HepG2 (cell line): ENCODE measurements around the gene ECHS1. TPM values are rescaled to one million over a fixed set of nuclear protein-coding genes. Genes with fewer than 3 reads are reported as not detected.

ENCODE experiments used
- ARID5B ChIP-seq: IDR thresholded peaks from 2 replicates; pipeline ENCODE4 v1.4.0; 2020; ENCODE audit warnings: mild to moderate bottlenecking, missing genetic modification reagents
- ARNT2 ChIP-seq: sonication (generic); formaldehyde crosslinking; IDR thresholded peaks from 2 replicates; pipeline ENCODE4 v1.8.0; 2022; ENCODE audit warnings: mild to moderate bottlenecking, low read depth, missing genetic modification reagents, moderate library complexity
- ERF ChIP-seq: IDR thresholded peaks from 2 replicates; pipeline ENCODE4 v1.6.1; 2018; ENCODE audit warnings: missing biosample characterization, missing genetic modification reagents
- GPN1 ChIP-seq: sonication (generic); formaldehyde crosslinking; IDR thresholded peaks from 2 replicates; pipeline ENCODE4 v1.5.1; 2020; ENCODE audit warnings: missing genetic modification reagents, borderline replicate concordance
- HES4 ChIP-seq: sonication (generic); formaldehyde crosslinking; IDR thresholded peaks from 2 replicates; pipeline ENCODE4 v1.9.0; 2021; ENCODE audit warnings: mild to moderate bottlenecking, missing genetic modification reagents, borderline replicate concordance
- HMGXB3 ChIP-seq: sonication (generic); formaldehyde crosslinking; IDR thresholded peaks from 2 replicates; pipeline ENCODE4 v1.4.0; 2020; ENCODE audit warnings: missing genetic modification reagents, borderline replicate concordance
- NAIF1 ChIP-seq: sonication (generic); formaldehyde crosslinking; IDR thresholded peaks from 2 replicates; pipeline ENCODE4 v1.5.0; 2020; ENCODE audit warnings: mild to moderate bottlenecking, missing genetic modification reagents, borderline replicate concordance
- NCOR1 ChIP-seq: fragments of 200-600 bp; sonication (generic); IDR thresholded peaks from 2 replicates; pipeline ENCODE4 v1.7.0; 2017; ENCODE audit warnings: antibody characterized with exemption, low read length, borderline replicate concordance
- PLRG1 ChIP-seq: fragments of 450-650 bp; conservative IDR thresholded peaks from 2 replicates; pipeline ENCODE4 v1.6.1; 2016
- TRIM22 ChIP-seq: fragments of 450-650 bp; IDR thresholded peaks from 2 replicates; pipeline ENCODE4 v1.6.1; 2017
- ZBTB46 ChIP-seq: sonication (generic); formaldehyde crosslinking; IDR thresholded peaks from 2 replicates; pipeline ENCODE4 v1.4.0; 2020; ENCODE audit warnings: mild to moderate bottlenecking, missing genetic modification reagents, borderline replicate concordance
- ZFP36L2 ChIP-seq: sonication (generic); formaldehyde crosslinking; IDR thresholded peaks from 2 replicates; pipeline ENCODE4 v1.4.0; 2020; ENCODE audit warnings: missing genetic modification reagents
- ZFP62 ChIP-seq: sonication (generic); formaldehyde crosslinking; IDR thresholded peaks from 2 replicates; pipeline ENCODE4 v1.4.0; 2020; ENCODE audit warnings: missing genetic modification reagents
- ZNF276 ChIP-seq: sonication (generic); formaldehyde crosslinking; IDR thresholded peaks from 2 replicates; pipeline ENCODE4 v1.4.0; 2020; ENCODE audit warnings: mild to moderate bottlenecking, low read depth, missing genetic modification reagents
- ZNF563 ChIP-seq: sonication (generic); formaldehyde crosslinking; IDR thresholded peaks from 2 replicates; pipeline ENCODE4 v1.8.0; 2022; ENCODE audit warnings: mild to moderate bottlenecking, moderate library complexity, missing genetic modification reagents
- ZNF605 ChIP-seq: sonication (generic); formaldehyde crosslinking; IDR thresholded peaks from 2 replicates; pipeline ENCODE4 v1.8.0; 2022; ENCODE audit warnings: mild to moderate bottlenecking, missing genetic modification reagents
- polyA plus RNA-seq, 8 experiments: library from polyadenylated mRNA; depleted of rRNA in 3 of 8; stranded (reverse) in 7 of 8; unstranded in 1 of 8; fragments of >200 nt; fragmentation: Illumina TruSeq in 4 of 8; extraction: Trizol in 4 of 8; gene quantifications; 2 replicates each; pipeline versions ENCODE4 v1.2.1 to v1.2.3, GENCODE V29; 2011 to 2016; ENCODE audit warnings: low read depth in 4 of 8, missing spikeins in 1 of 8, mixed read lengths in 1 of 8; ENCODE audit not compliant: insufficient read depth in 1 of 8
- total RNA-seq, 5 experiments: library from RNA; depleted of rRNA; stranded (reverse); fragments of >200 nt; fragmentation: Illumina TruSeq; extraction: Trizol; gene quantifications; 2 replicates each; pipeline ENCODE4 v1.2.3, GENCODE V29; 2016; ENCODE audit warnings: low read depth in 1 of 5

ECHS1 gene
- total and polyA plus RNA-seq, 2 of the 13 experiments (the other 11 are each of a cell fraction or from before 2014, with no cell fraction given), result 32.7 to 195 TPM

- no peak for TF ChIP-seq ZBTB46 (CRISPR knock-in tag)
- peak; percentile 77; the same call in 1 of the 2 replicates for TF ChIP-seq ZNF276 (CRISPR knock-in tag)
- TF ChIP-seq NAIF1 (CRISPR knock-in tag), result peak; percentile 66; the same call in 1 of the 2 replicates
- TF ChIP-seq HMGXB3, result peak; percentile 66; the same call in 1 of the 2 replicates
- peak; percentile 94 for TF ChIP-seq ERF (CRISPR knock-in tag)
- peak; percentile 97 for TF ChIP-seq HES4
- no peak for TF ChIP-seq TRIM22
- 0 out of 2 replicates have a peak, but pooled peaks have one; percentile 48 for TF ChIP-seq ZNF605 (CRISPR knock-in tag)
- TF ChIP-seq ZFP36L2 (CRISPR knock-in tag), result no peak
- TF ChIP-seq PLRG1, result no peak
- peak; percentile 58 for TF ChIP-seq ARID5B (CRISPR knock-in tag)
- TF ChIP-seq ZNF563 (CRISPR knock-in tag), result peak; percentile 95
- TF ChIP-seq ZFP62 (CRISPR knock-in tag), result no peak
- TF ChIP-seq NCOR1, result peak; percentile 34; the same call in 1 of the 2 replicates
- no peak for TF ChIP-seq GPN1
- TF ChIP-seq ARNT2 (CRISPR knock-in tag), result peak; percentile 79; the same call in 1 of the 2 replicates
Observed at GRCh38 chr10:133394064-133394663, 21.0 kb upstream of the ECHS1 start, which contains the start of gene MTG1 (continued).
